ENCODE measurements around the gene EIF4E2.

- TF ChIP-seq CTCF (IDR thresholded peaks at IDR 0.05; ENCODE audit: insufficient read depth, low read depth, low read length) (no peak), EZH2 (IDR thresholded peaks at IDR 0.05; ENCODE audit: insufficient read depth, low read length) (no peak)
Measured at GRCh38 chr2:232540441-232541041, 9.9 kb upstream of the EIF4E2 start.

Data from astrocyte (in vitro differentiated cells and primary cell).